Endothelial cell of umbilical vein (primary cell): ENCODE data around the gene CASP14. TPM values are rescaled to one million over a fixed set of nuclear protein-coding genes. Genes with fewer than 3 reads are reported as not detected.

ENCODE experiments used
- BruUV-seq: library from RNA; stranded (reverse); fragments of 400-500 nt; replicated peaks from 2 replicates; lab custom pipeline; 2021; lab: Mats Ljungman, UMichigan
- CTCF ChIA-PET: fragments of 300-600, 350-600 bp; sonication (Branson Sonifier 250); formaldehyde crosslinking; loops from one replicate; lab custom pipeline; 2021; ENCODE audit warnings: antibody characterized with exemption, inconsistent platforms; lab: Charles Lee
- POLR2A ChIA-PET: fragments of 300-600, 350-600 bp; sonication (Branson Sonifier 250); formaldehyde crosslinking; loops from one replicate; lab custom pipeline; 2021; ENCODE audit warnings: antibody characterized with exemption, inconsistent platforms; lab: Charles Lee
- DNase-seq: peaks from one replicate; pipeline ENCODE4 v3.0.0-alpha.2; 2011; ENCODE audit warnings: low read depth, low spot score
- FAIRE-seq: peaks from 2 replicates; lab custom pipeline; 2011; peaks lifted over from hg19 to GRCh38; lab: Jason Lieb, UNC
- H2AFZ ChIP-seq: 2 replicates; pipeline ENCODE4 v1.6.0; 2012; ENCODE audit warnings: low read depth, low read length, control low read depth, inconsistent platforms
- H3K27ac ChIP-seq: 2 replicates; pipeline ENCODE4 v1.5.1; 2011; ENCODE audit warnings: low read depth, mild to moderate bottlenecking, control low read depth, low read length, moderate library complexity; ENCODE audit not compliant: insufficient read depth
- H3K27me3 ChIP-seq, 2 experiments: 2 replicates each; pipeline versions ENCODE4 v1.6.0 to v1.6.1; 2011; ENCODE audit warnings: low read length in 2 of 2, mixed read lengths in 1 of 2; ENCODE audit not compliant: control insufficient read depth in 2 of 2, insufficient read depth in 2 of 2
- H3K36me3 ChIP-seq, 2 experiments: 2 replicates in 1 of 2; 3 replicates in 1 of 2; pipeline ENCODE4 v1.5.1; 2011; ENCODE audit warnings: low read length in 2 of 2, mild to moderate bottlenecking in 1 of 2, moderate library complexity in 1 of 2; ENCODE audit not compliant: control insufficient read depth in 2 of 2, insufficient read depth in 2 of 2; ENCODE audit errors: extremely low read depth in 1 of 2
- H3K4me1 ChIP-seq: 3 replicates; pipeline ENCODE4 v1.5.1; 2011; ENCODE audit warnings: mild to moderate bottlenecking, low read length; ENCODE audit not compliant: control insufficient read depth, insufficient read depth; ENCODE audit errors: extremely low read depth
- H3K4me2 ChIP-seq: 2 replicates; pipeline ENCODE4 v1.6.1; 2011; ENCODE audit warnings: low read length, control low read depth, mixed read lengths; ENCODE audit not compliant: insufficient read depth
- H3K4me3 ChIP-seq, 3 experiments: fragments of 200-600 bp in 1 of 3; sonication (generic), shearing (Covaris generic) in 1 of 3; replicated peaks in 1 of 3; 2 replicates each; pipeline ENCODE4 v1.5.1; 2011 to 2016; ENCODE audit warnings: control low read depth in 3 of 3, low read length in 3 of 3, mild to moderate bottlenecking in 2 of 3, inconsistent platforms in 1 of 3, low read depth in 1 of 3, moderate library complexity in 1 of 3; ENCODE audit not compliant: insufficient read depth in 1 of 3
- H3K79me2 ChIP-seq: 2 replicates; pipeline ENCODE4 v1.6.0; 2012; ENCODE audit warnings: low read length, inconsistent platforms; ENCODE audit not compliant: control insufficient read depth, insufficient read depth
- H3K9ac ChIP-seq: replicated peaks from 2 replicates; pipeline ENCODE3; 2011; ENCODE audit warnings: low read length, control low read depth; ENCODE audit not compliant: insufficient read depth; ENCODE audit errors: extremely low read depth
- H3K9me1 ChIP-seq: replicated peaks from 3 replicates; pipeline ENCODE4 v1.6.0; 2011; ENCODE audit warnings: mild to moderate bottlenecking, low read length; ENCODE audit not compliant: control insufficient read depth, insufficient read depth; ENCODE audit errors: extremely low read depth
- H3K9me3 ChIP-seq: replicated peaks from 2 replicates; pipeline ENCODE4 v1.5.1; 2012; ENCODE audit warnings: low read length, inconsistent platforms; ENCODE audit not compliant: control insufficient read depth, insufficient read depth
- H4K20me1 ChIP-seq: replicated peaks from 2 replicates; pipeline ENCODE3; 2011; ENCODE audit warnings: mild to moderate bottlenecking, low read length; ENCODE audit not compliant: control insufficient read depth, insufficient read depth; ENCODE audit errors: extremely low read depth
- CTCF ChIP-seq, 2 donors: IDR thresholded peaks; 1 replicate in 1 of 2; 2 replicates in 1 of 2; pipeline ENCODE4 v1.5.1; 2011; ENCODE audit warnings: low read length in 2 of 2, mild to moderate bottlenecking in 2 of 2, moderate library complexity in 2 of 2, control low read depth in 1 of 2, inconsistent platforms in 1 of 2, low read depth in 1 of 2; ENCODE audit not compliant: insufficient read depth in 1 of 2; ENCODE audit errors: extremely low read depth in 1 of 2
- EZH2 ChIP-seq: IDR thresholded peaks from 2 replicates; pipeline ENCODE4 v1.6.1; 2012; ENCODE audit warnings: borderline replicate concordance, low read depth, mild to moderate bottlenecking, moderate library complexity, low read length, inconsistent platforms; ENCODE audit not compliant: severe bottlenecking
- FOS ChIP-seq: IDR thresholded peaks from 2 replicates; pipeline ENCODE4 v1.6.1; 2011; ENCODE audit warnings: mild to moderate bottlenecking, low read length, moderate library complexity, borderline replicate concordance; ENCODE audit not compliant: insufficient read depth
- GATA2 ChIP-seq: IDR thresholded peaks from 2 replicates; pipeline ENCODE4 v1.7.0; 2011; ENCODE audit warnings: low read depth, mild to moderate bottlenecking, moderate library complexity, mixed read lengths, low read length; ENCODE audit not compliant: insufficient read length, insufficient read depth
- JUN ChIP-seq: IDR thresholded peaks from 2 replicates; pipeline ENCODE4 v1.6.1; 2011; ENCODE audit warnings: borderline replicate concordance, low read depth; ENCODE audit not compliant: insufficient read length, insufficient read depth
- MYC ChIP-seq: IDR thresholded peaks from one replicate; pipeline ENCODE4 v1.6.1; 2011; ENCODE audit warnings: mild to moderate bottlenecking, low read depth, low read length
- POLR2A ChIP-seq: IDR thresholded peaks from 2 replicates; pipeline ENCODE4 v1.6.1; 2012; ENCODE audit warnings: low read depth, mild to moderate bottlenecking, control low read depth, low read length
- POLR2AphosphoS5 ChIP-seq: IDR thresholded peaks from 2 replicates; pipeline ENCODE4 v1.6.1; 2012; ENCODE audit warnings: low read depth, mild to moderate bottlenecking, control low read depth, low read length, moderate library complexity; ENCODE audit not compliant: insufficient read depth
- dilution Hi-C: fragments of 300-500 bp; cut with MboI; formaldehyde crosslinking; loops from one replicate; pipeline ENCODE4 v1.15.0; 2019; ENCODE audit warnings: low sequenced_read_pairs; ENCODE audit not compliant: extremely low pct_ligation_motif_present
- intact Hi-C: fragments of 100-400 bp; cut with micrococcal nuclease; formaldehyde crosslinking; loops from one replicate; pipeline ENCODE4 v1.10.0; 2022
- polyA plus RNA-seq, 4 experiments: library from polyadenylated mRNA; depleted of rRNA in 3 of 4; stranded (reverse) in 3 of 4; unstranded in 1 of 4; fragments of >200 nt; gene quantifications; 2 replicates each; pipeline versions ENCODE4 v1.2.1 to v1.2.3, GENCODE V29; 2011 to 2012; ENCODE audit warnings: missing spikeins in 1 of 4
- total RNA-seq: library from RNA; stranded (reverse); gene quantifications from 2 replicates; pipeline ENCODE4 v1.2.3, GENCODE V29; 2021
- TF ChIP-seq, protein P1 (sequence below): IDR thresholded peaks from 2 replicates; pipeline ENCODE4 v1.6.1; 2011; ENCODE audit not compliant: insufficient read depth, insufficient read length

Gene CASP14
- total and polyA plus RNA-seq, 2 donors (not counting 3 experiments of a cell fraction or from before 2014, with no cell fraction given): not detected

- Histone ChIP-seq H3K79me2 (no peaks in the 10 kb centered on the region), H3K27me3 (no peaks in the 10 kb centered on the region), H3K9me1 (no peaks in the 10 kb centered on the region), H3K9me3 (no peaks in the 10 kb centered on the region), H3K4me3 (no peak overlapping the region), H3K27ac (no peak overlapping the region), H3K4me2 (no peak overlapping the region), H3K9ac (no peak overlapping the region), H3K4me1 (peaks cover 3% of the 10 kb centered on the region), H2AFZ (no peak overlapping the region), H3K36me3 (no peaks in the 10 kb centered on the region), H4K20me1 (no peaks in the 10 kb centered on the region)
- TF ChIP-seq POLR2AphosphoS5 (no peak), POLR2A (no peak), EZH2 (no peak), MYC (no peak), JUN (no peak), CTCF (IDR thresholded peaks at IDR 0.05; ENCODE audit: extremely low read depth in 1 of 2, insufficient read depth in 1 of 2, low read depth in 1 of 2, low read length in 2 of 2) (no peak), FOS (no peak), GATA2 (no peak)
- TF ChIP-seq, protein P1, sequence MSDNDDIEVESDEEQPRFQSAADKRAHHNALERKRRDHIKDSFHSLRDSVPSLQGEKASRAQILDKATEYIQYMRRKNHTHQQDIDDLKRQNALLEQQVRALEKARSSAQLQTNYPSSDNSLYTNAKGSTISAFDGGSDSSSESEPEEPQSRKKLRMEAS: no peak
- DNase-seq: no peak
- dilution Hi-C loops (no loop called here), intact Hi-C loops (no loop called here)
- no peak for FAIRE-seq
- ChIA-PET CTCF (no interaction called here), POLR2A (no interaction called here)
- BruUV-seq: no TSS peak
Observed at GRCh38 chr19:15098460-15098859, 49.2 kb downstream of the CASP14 start.
